MCF 10A (cell line): ENCODE measurements around the gene ARID3C. TPM values are rescaled to one million over a fixed set of nuclear protein-coding genes. Genes with fewer than 3 reads are reported as not detected.
A peak's percentile ranks its signal among the peaks of the same experiment; 100 is the strongest.

ENCODE experiments used
- BruUV-seq: library from RNA; stranded (reverse); fragments of 400-500 nt; replicated peaks from 2 replicates; lab custom pipeline; 2021; lab: Mats Ljungman, UMichigan
- CTCF ChIA-PET: fragments of 300-600 bp; sonication (Branson Sonifier 250); formaldehyde crosslinking; extraction: SDS; loops from one replicate; lab custom pipeline; 2021; ENCODE audit warnings: antibody characterized with exemption, inconsistent platforms; lab: Yijun Ruan, JAX
- POLR2A ChIA-PET: fragments of 300-600, 350-650 bp; sonication (Branson Sonifier 250); formaldehyde crosslinking; extraction: SDS; loops from one replicate; lab custom pipeline; 2020; ENCODE audit warnings: antibody characterized with exemption, inconsistent platforms; lab: Yijun Ruan, JAX
- DNase-seq: peaks from one replicate; pipeline ENCODE4 v3.0.0-alpha.2; 2018; ENCODE audit not compliant: unreplicated experiment
- H3K27ac Mint-ChIP-seq: one replicate; pipeline ENCODE4 v1.8.0; 2022; ENCODE audit warnings: mild to moderate bottlenecking, low read depth, mixed read lengths; ENCODE audit not compliant: unreplicated experiment
- H3K27me3 Mint-ChIP-seq: one replicate; pipeline ENCODE4 v1.8.0; 2022; ENCODE audit warnings: mixed read lengths; ENCODE audit not compliant: insufficient read depth, unreplicated experiment
- H3K36me3 Mint-ChIP-seq: one replicate; pipeline ENCODE4 v1.8.0; 2022; ENCODE audit warnings: mild to moderate bottlenecking, moderate library complexity, mixed read lengths; ENCODE audit not compliant: insufficient read depth, unreplicated experiment
- H3K4me1 Mint-ChIP-seq: one replicate; pipeline ENCODE4 v1.8.0; 2022; ENCODE audit warnings: mixed read lengths; ENCODE audit not compliant: insufficient read depth, unreplicated experiment
- H3K4me3 Mint-ChIP-seq: one replicate; pipeline ENCODE4 v1.8.0; 2022; ENCODE audit warnings: mild to moderate bottlenecking, moderate library complexity, mixed read lengths; ENCODE audit not compliant: unreplicated experiment
- H3K9me3 Mint-ChIP-seq: one replicate; pipeline ENCODE4 v1.8.0; 2022; ENCODE audit warnings: mixed read lengths; ENCODE audit not compliant: unreplicated experiment
- intact Hi-C: fragments of 100-400 bp; cut with micrococcal nuclease; formaldehyde crosslinking; loops from 2 replicates; pipeline ENCODE4 v1.14.1; 2022
- total RNA-seq: library from RNA; stranded (reverse); gene quantifications from 2 replicates; pipeline ENCODE4 v1.2.3, GENCODE V29; 2022
- TF ChIP-seq, protein P1 (sequence below): fragments of 200-600 bp; IDR thresholded peaks from one replicate; pipeline ENCODE4 v1.8.0; 2022; ENCODE audit warnings: antibody characterized with exemption, mild to moderate bottlenecking; ENCODE audit not compliant: unreplicated experiment

ARID3C gene
- total RNA-seq, 1 experiment from 2014 or later: not detected

DNA sequence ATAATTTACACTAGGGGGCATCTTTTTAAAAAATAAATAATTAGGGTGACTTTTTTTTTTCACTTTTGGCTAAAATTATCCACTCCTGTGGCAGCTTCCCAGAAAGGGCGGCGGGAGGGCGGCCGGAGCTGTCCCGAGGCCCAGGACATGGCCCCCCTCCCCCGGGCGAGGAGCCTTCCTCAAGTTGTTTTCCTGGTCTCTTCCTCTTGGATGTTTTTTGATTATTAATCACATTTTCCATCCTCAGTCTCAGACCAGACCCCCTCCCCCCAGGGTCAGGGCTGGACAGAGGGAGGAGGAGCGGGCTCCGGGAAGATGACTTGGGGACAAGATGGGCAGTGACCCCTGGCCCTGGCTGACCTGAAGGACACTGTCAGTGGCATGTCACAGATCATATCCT lies 34.7 kb downstream of the ARID3C start:
- Mint-ChIP-seq H3K4me3 (no peak overlapping the region), H3K27me3 (peaks cover 31% of the 10 kb centered on the region), H3K36me3 (no peaks in the 10 kb centered on the region), H3K9me3 (no peaks in the 10 kb centered on the region), H3K27ac (no peak overlapping the region), H3K4me1 (peaks cover 13% of the 10 kb centered on the region)
- TF ChIP-seq, protein P1, sequence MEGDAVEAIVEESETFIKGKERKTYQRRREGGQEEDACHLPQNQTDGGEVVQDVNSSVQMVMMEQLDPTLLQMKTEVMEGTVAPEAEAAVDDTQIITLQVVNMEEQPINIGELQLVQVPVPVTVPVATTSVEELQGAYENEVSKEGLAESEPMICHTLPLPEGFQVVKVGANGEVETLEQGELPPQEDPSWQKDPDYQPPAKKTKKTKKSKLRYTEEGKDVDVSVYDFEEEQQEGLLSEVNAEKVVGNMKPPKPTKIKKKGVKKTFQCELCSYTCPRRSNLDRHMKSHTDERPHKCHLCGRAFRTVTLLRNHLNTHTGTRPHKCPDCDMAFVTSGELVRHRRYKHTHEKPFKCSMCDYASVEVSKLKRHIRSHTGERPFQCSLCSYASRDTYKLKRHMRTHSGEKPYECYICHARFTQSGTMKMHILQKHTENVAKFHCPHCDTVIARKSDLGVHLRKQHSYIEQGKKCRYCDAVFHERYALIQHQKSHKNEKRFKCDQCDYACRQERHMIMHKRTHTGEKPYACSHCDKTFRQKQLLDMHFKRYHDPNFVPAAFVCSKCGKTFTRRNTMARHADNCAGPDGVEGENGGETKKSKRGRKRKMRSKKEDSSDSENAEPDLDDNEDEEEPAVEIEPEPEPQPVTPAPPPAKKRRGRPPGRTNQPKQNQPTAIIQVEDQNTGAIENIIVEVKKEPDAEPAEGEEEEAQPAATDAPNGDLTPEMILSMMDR: no peak
- CTCF ChIA-PET: interaction anchor here (1.1 to 2.3 kb wide), 4 partner anchors 9 to 262 kb away, joined by 3 to 14 read pairs (median 8); no protein-coding TSS in a partner anchor
- BruUV-seq: no TSS peak
- no peak for DNase-seq
- POLR2A ChIA-PET: no interaction called here
- intact Hi-C loops: no loop called here

DNA sequence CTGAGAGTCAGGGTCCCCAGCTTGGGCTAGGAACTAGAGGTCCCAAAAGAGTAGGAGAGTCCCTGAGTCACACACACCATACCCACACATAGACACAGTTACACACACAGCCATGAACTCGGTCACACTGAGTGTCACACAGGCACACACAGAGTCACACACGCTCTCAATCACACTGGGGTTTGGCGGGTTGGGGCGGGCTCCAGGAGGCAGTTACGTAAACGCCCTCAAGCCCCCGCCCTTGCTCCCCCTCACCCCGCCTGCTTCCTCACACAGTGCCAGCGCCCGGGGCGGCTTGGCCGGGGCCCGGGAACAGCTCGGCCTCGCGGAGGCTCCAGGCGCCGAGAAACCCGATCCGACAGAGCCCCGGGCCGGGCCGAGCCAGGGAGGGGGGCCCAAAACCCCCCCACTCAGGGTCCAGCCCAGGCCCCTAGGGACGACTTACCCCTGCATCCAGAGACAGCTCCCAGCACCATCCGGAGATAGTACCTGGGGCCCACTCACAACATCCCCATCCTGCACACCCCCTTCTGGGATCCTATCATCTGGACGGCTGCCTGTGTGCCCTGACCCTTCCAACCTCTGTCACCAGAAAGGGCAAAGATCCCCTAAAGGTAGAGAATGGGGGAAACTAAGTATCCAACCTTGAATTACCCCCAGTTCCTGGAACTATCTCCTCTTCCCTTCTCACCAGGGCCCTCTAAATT lies 35.8 kb downstream of the ARID3C start:
- H3K36me3 Mint-ChIP-seq: no peaks in the 10 kb centered on the region
- H3K9me3 Mint-ChIP-seq: no peaks in the 10 kb centered on the region
- no TSS peak for BruUV-seq
- peak overlapping the region; percentile 73 for H3K27ac Mint-ChIP-seq
- TF ChIP-seq, protein P1: no peak
- peak; percentile 47 for DNase-seq
- POLR2A ChIA-PET: interaction anchor here (0.6 kb wide), 1 partner anchor 195 kb away, joined by 3 read pairs; no protein-coding TSS in a partner anchor
- H3K4me3 Mint-ChIP-seq: no peak overlapping the region
- CTCF ChIA-PET: interaction anchor here (0.9 to 3.6 kb wide), 24 partner anchors 13 to 1017 kb away, joined by 3 to 37 read pairs (median 6); no protein-coding TSS in a partner anchor
- H3K4me1 Mint-ChIP-seq: peaks cover 20% of the 10 kb centered on the region
- peaks cover 42% of the 10 kb centered on the region for H3K27me3 Mint-ChIP-seq
- intact Hi-C loops: loop anchor here (2.0 kb wide), 1 partner anchor 156 kb away; no protein-coding TSS in a partner anchor

GRCh38 chr9:34591917-34592866 lies 36.7 kb downstream of the ARID3C start:
- Mint-ChIP-seq H3K4me3 (no peak overlapping the region), H3K27ac (no peak overlapping the region), H3K4me1 (peaks cover 20% of the 10 kb centered on the region), H3K27me3 (peaks cover 51% of the 10 kb centered on the region), H3K36me3 (no peaks in the 10 kb centered on the region), H3K9me3 (no peaks in the 10 kb centered on the region)
- TF ChIP-seq, protein P1: no peak
- intact Hi-C loops: loop anchor here (1.0 to 2.0 kb wide), 3 partner anchors 44 to 155 kb away; no protein-coding TSS in a partner anchor
- POLR2A ChIA-PET: interaction anchor here (0.6 kb wide), 3 partner anchors 73 to 1064 kb away, joined by 3 read pairs; no protein-coding TSS in a partner anchor
- no peak for DNase-seq
- CTCF ChIA-PET: interaction anchor here (0.6 to 3.6 kb wide), 53 partner anchors 9 to 1016 kb away, joined by 3 to 37 read pairs (median 5); partner anchors contain the start of gene RPP25L
- no TSS peak for BruUV-seq
